Fibroblast of lung (primary cell): ENCODE data around the gene NDUFS1.

Experiments used
- EZH2 ChIP-seq: IDR thresholded peaks from 2 replicates; pipeline ENCODE4 v1.5.1; 2012; ENCODE audit warnings: low read length, control low read depth, mild to moderate bottlenecking; ENCODE audit errors: missing control alignments
- TF ChIP-seq, protein P1 (sequence below), 2 donors: IDR thresholded peaks in 1 of 2; conservative IDR thresholded peaks in 1 of 2; 1 replicate in 1 of 2; 2 replicates in 1 of 2; pipeline ENCODE4 v1.5.1; 2011 to 2012; ENCODE audit warnings: low read length in 2 of 2, control low read depth in 1 of 2, inconsistent platforms in 1 of 2, low read depth in 1 of 2, mild to moderate bottlenecking in 1 of 2

- TF ChIP-seq, protein P1, sequence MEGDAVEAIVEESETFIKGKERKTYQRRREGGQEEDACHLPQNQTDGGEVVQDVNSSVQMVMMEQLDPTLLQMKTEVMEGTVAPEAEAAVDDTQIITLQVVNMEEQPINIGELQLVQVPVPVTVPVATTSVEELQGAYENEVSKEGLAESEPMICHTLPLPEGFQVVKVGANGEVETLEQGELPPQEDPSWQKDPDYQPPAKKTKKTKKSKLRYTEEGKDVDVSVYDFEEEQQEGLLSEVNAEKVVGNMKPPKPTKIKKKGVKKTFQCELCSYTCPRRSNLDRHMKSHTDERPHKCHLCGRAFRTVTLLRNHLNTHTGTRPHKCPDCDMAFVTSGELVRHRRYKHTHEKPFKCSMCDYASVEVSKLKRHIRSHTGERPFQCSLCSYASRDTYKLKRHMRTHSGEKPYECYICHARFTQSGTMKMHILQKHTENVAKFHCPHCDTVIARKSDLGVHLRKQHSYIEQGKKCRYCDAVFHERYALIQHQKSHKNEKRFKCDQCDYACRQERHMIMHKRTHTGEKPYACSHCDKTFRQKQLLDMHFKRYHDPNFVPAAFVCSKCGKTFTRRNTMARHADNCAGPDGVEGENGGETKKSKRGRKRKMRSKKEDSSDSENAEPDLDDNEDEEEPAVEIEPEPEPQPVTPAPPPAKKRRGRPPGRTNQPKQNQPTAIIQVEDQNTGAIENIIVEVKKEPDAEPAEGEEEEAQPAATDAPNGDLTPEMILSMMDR (conservative IDR thresholded peaks at IDR 0.05 in 1 of 2, IDR thresholded peaks at IDR 0.05 in 1 of 2; ENCODE audit: low read depth in 1 of 2, low read length in 2 of 2) = no peak
- no peak for TF ChIP-seq EZH2
These were observed 15.8 kb downstream of the NDUFS1 start for GRCh38 chr2:206143451-206143850.
